Activated CD4-positive, CD25-positive, alpha-beta regulatory T cell (primary cell): ENCODE measurements around the gene TNFSF12.
"Not testable (repeated sequence)": the region's sequence is repeated elsewhere in the genome, so short reads cannot be mapped to it uniquely, and the experiment has no call there.

Source experiments
- DNase-seq, 4 experiments: peaks; one replicate each; lab custom pipeline; 2025; lab: John Stamatoyannopoulos, UW

TNFSF12 gene

GRCh38 chr17:7587420-7588151 is 38.7 kb downstream of the TNFSF12 start:
- DNase-seq, result no peak

GRCh38 chr17:7588553-7589203 is 39.8 kb downstream of the TNFSF12 start:
- no peak for DNase-seq

GRCh38 chr17:7589204-7589868 is 40.5 kb downstream of the TNFSF12 start:
- DNase-seq, result peak in 3 of 4 experiments; percentile 32 to 41 (median 37)

- DNase-seq, result no peak
Observed at GRCh38 chr17:7589891-7590691, 41.2 kb downstream of the TNFSF12 start, which contains the start of gene SOX15. Gene SOX15, minus strand, starts transcription at chr17:7590094. Its CDS starts 418 bp downstream, at chr17:7589676.

GRCh38 chr17:7590743-7591142 is 41.9 kb downstream of the TNFSF12 start:
- no peak for DNase-seq

- DNase-seq, result no peak
Observed at GRCh38 chr17:7591596-7591995, 42.7 kb downstream of the TNFSF12 start.

GRCh38 chr17:7592422-7593021 is 43.7 kb downstream of the TNFSF12 start:
- no peak for DNase-seq

GRCh38 chr17:7593296-7593695 is 44.4 kb downstream of the TNFSF12 start:
- DNase-seq, result no peak

- DNase-seq, result not testable (repeated sequence)
Observed at GRCh38 chr17:7597561-7597960, 48.7 kb downstream of the TNFSF12 start.

- DNase-seq, result no peak
Observed at GRCh38 chr17:7606280-7606679, 57.4 kb downstream of the TNFSF12 start.
